SK-N-SH treated with all-trans-retinoic acid at 6 μM for 48 hours (cell line): Measurements from ENCODE around the gene CDH5.

Source experiments
- ATAC-seq: fragments of 200-7000 bp; cut with Tn5 transposase; 3 replicates; pipeline ENCODE4 v1.9.1; 2020; ENCODE audit warnings: mild to moderate bottlenecking, moderate library complexity
- ARNTL ChIP-seq: fragments of 450-650 bp; formaldehyde crosslinking; IDR thresholded peaks from 2 replicates; pipeline ENCODE4 v1.5.0; 2020; ENCODE audit warnings: low read depth, mild to moderate bottlenecking, moderate library complexity, borderline replicate concordance
- BACH2 ChIP-seq: fragments of 250-450 bp; sonication (Bioruptor Pico); IDR thresholded peaks from 2 replicates; pipeline ENCODE4 v1.9.0; 2021; ENCODE audit warnings: mild to moderate bottlenecking, borderline replicate concordance
- CREB5 ChIP-seq: fragments of 250-450 bp; sonication (Bioruptor Pico); IDR thresholded peaks from 2 replicates; pipeline ENCODE4 v1.5.1; 2020; ENCODE audit warnings: low read depth, mild to moderate bottlenecking, moderate library complexity
- CSDC2 ChIP-seq: fragments of 250-450 bp; sonication (Bioruptor Pico); IDR thresholded peaks from 2 replicates; pipeline ENCODE4 v1.5.0; 2020; ENCODE audit warnings: mild to moderate bottlenecking, moderate library complexity
- CSRNP3 ChIP-seq: fragments of 250-450 bp; sonication (Bioruptor Pico); IDR thresholded peaks from 2 replicates; pipeline ENCODE4 v1.5.1; 2021; ENCODE audit warnings: mild to moderate bottlenecking, moderate library complexity
- ESRRG ChIP-seq: fragments of 250-450 bp; sonication (Bioruptor Pico); IDR thresholded peaks from 2 replicates; pipeline ENCODE4 v1.6.1; 2021; ENCODE audit warnings: mild to moderate bottlenecking
- GLIS3 ChIP-seq: fragments of 250-450 bp; sonication (Bioruptor Pico); IDR thresholded peaks from 2 replicates; pipeline ENCODE4 v1.5.0; 2020; ENCODE audit warnings: mild to moderate bottlenecking, moderate library complexity
- ISL1 ChIP-seq: fragments of 250-450 bp; sonication (Bioruptor Pico); IDR thresholded peaks from 2 replicates; pipeline ENCODE4 v2.1.2; 2022; ENCODE audit warnings: mild to moderate bottlenecking, moderate library complexity
- OSR1 ChIP-seq: fragments of 250-450 bp; sonication (Bioruptor Pico); IDR thresholded peaks from 2 replicates; pipeline ENCODE4 v1.8.0; 2022; ENCODE audit warnings: moderate library complexity, mild to moderate bottlenecking, inconsistent platforms
- PPARA ChIP-seq: fragments of 250-450 bp; sonication (Bioruptor Pico); IDR thresholded peaks from 2 replicates; pipeline ENCODE4 v1.5.0; 2020; ENCODE audit warnings: mild to moderate bottlenecking, borderline replicate concordance
- RARB ChIP-seq: fragments of 250-450 bp; sonication (Bioruptor Pico); IDR thresholded peaks from 2 replicates; pipeline ENCODE4 v1.8.0; 2021; ENCODE audit warnings: mild to moderate bottlenecking, moderate library complexity
- SNAI2 ChIP-seq: fragments of 250-450 bp; sonication (Bioruptor Pico); IDR thresholded peaks from 2 replicates; pipeline ENCODE4 v1.5.0; 2020; ENCODE audit warnings: mild to moderate bottlenecking, moderate library complexity
- TCF4 ChIP-seq: fragments of 250-450 bp; sonication (Bioruptor Pico); IDR thresholded peaks from 2 replicates; pipeline ENCODE4 v1.8.0; 2021; ENCODE audit warnings: mild to moderate bottlenecking, moderate library complexity, borderline replicate concordance
- TOX ChIP-seq: fragments of 250-450 bp; sonication (Bioruptor Pico); IDR thresholded peaks from 2 replicates; pipeline ENCODE4 v1.8.0; 2021; ENCODE audit warnings: mild to moderate bottlenecking, moderate library complexity, borderline replicate concordance
- ZC3H10 ChIP-seq: fragments of 250-450 bp; sonication (Bioruptor Pico); IDR thresholded peaks from 2 replicates; pipeline ENCODE4 v1.5.1; 2021; ENCODE audit warnings: mild to moderate bottlenecking, moderate library complexity
- ZFP3 ChIP-seq: fragments of 250-450 bp; sonication (Bioruptor Pico); IDR thresholded peaks from 2 replicates; pipeline ENCODE4 v1.5.0; 2020; ENCODE audit warnings: mild to moderate bottlenecking, moderate library complexity
- ZNF565 ChIP-seq: fragments of 450-650 bp; formaldehyde crosslinking; conservative IDR thresholded peaks from 2 replicates; pipeline ENCODE4 v1.5.0; 2020; ENCODE audit warnings: low read depth, mild to moderate bottlenecking, moderate library complexity
- ZNF70 ChIP-seq: fragments of 450-650 bp; formaldehyde crosslinking; IDR thresholded peaks from 2 replicates; pipeline ENCODE4 v1.5.0; 2020; ENCODE audit warnings: mild to moderate bottlenecking, moderate library complexity
- ZNF8 ChIP-seq: fragments of 450-650 bp; formaldehyde crosslinking; IDR thresholded peaks from 2 replicates; pipeline ENCODE4 v1.5.0; 2020; ENCODE audit warnings: mild to moderate bottlenecking, moderate library complexity
- TF ChIP-seq, protein P1 (sequence below): fragments of 250-450 bp; sonication (Bioruptor Pico); IDR thresholded peaks from 2 replicates; pipeline ENCODE4 v1.8.0; 2020; ENCODE audit warnings: mild to moderate bottlenecking, moderate library complexity, borderline replicate concordance
- TF ChIP-seq, protein P2 (sequence below): fragments of 250-450 bp; sonication (Bioruptor Pico); IDR thresholded peaks from 2 replicates; pipeline ENCODE4 v1.5.0; 2020; ENCODE audit warnings: mild to moderate bottlenecking, moderate library complexity
- TF ChIP-seq, protein P3 (sequence below): fragments of 250-450 bp; sonication (Bioruptor Pico); IDR thresholded peaks from 2 replicates; pipeline ENCODE4 v1.8.0; 2021; ENCODE audit warnings: low read depth, mild to moderate bottlenecking, moderate library complexity, borderline replicate concordance

CDH5 gene

DNA sequence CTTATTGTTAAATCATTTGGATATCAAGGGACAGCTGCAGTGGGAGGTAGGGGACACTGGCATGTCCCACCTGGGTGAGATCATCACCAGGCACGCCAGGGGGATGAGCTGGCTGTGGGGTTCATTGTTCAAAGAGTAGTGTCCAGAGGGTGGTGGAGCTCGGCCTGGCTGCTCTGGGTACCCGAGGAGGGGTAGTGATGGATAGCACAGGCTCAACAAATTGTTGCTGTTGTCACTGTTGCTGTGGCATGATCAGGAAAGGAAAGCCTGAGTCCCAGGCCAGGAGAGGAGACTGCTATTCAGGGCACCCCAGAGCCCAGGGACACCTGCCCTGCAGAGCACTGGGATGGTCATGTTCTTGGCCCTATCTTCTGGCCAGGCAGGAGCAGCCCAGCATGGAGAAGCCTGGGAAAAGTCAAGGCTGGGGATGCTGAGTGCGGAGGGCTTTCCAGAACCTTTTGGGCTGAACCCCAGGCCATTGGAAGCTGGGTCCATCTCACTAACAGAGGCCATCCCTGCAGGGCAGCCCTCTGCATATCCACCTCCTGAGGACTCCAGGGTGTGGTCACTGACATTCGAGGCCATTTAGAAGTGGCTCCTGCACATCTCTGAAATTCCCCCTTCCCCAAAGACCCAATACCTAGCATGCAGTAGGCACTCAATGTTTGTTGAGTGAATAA, 72.7 kb downstream of the CDH5 start:
- no peak for ATAC-seq

DNA sequence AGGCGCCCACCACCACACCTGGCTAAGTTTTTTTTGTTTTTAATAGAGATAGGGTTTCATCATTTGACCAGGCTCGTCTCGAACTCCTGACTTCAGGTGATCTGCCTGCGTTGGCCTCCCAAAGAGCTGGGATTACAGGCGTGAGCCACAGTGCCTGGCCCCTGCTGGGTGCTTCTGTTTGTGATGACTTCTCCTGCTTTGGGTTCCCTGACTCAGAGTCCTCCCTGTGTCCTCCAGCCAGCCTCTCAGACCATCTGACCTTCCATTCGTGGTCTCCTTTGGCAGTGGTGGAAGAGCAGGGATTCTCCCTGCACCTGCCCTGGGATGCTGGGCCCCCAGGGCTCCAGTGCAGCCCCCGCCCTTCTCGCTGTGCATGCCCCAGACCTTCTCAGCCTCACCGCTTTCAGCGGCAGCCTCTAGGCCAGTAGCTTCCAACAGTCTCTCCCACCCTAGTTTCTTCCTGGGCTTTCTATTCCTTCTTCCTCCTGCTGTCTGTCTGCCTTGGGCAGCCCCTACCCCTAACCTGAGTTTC, 73.8 kb downstream of the CDH5 start:
- no peak for ATAC-seq
- TF ChIP-seq ARNTL (CRISPR knock-in tag) = no peak
- TF ChIP-seq, protein P1, sequence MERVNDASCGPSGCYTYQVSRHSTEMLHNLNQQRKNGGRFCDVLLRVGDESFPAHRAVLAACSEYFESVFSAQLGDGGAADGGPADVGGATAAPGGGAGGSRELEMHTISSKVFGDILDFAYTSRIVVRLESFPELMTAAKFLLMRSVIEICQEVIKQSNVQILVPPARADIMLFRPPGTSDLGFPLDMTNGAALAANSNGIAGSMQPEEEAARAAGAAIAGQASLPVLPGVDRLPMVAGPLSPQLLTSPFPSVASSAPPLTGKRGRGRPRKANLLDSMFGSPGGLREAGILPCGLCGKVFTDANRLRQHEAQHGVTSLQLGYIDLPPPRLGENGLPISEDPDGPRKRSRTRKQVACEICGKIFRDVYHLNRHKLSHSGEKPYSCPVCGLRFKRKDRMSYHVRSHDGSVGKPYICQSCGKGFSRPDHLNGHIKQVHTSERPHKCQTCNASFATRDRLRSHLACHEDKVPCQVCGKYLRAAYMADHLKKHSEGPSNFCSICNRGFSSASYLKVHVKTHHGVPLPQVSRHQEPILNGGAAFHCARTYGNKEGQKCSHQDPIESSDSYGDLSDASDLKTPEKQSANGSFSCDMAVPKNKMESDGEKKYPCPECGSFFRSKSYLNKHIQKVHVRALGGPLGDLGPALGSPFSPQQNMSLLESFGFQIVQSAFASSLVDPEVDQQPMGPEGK (CRISPR knock-in tag) = no peak
- TF ChIP-seq ESRRG (CRISPR knock-in tag) = no peak
- TF ChIP-seq CSRNP3 (CRISPR knock-in tag) = no peak
- TF ChIP-seq PPARA = no peak

More for the DNA sequence above, 72.7 kb downstream of the CDH5 start:
- TF ChIP-seq RARB (no peak), ISL1 (no peak), TOX (CRISPR knock-in tag) (no peak), ZC3H10 (CRISPR knock-in tag) (no peak), SNAI2 (no peak), OSR1 (no peak), GLIS3 (CRISPR knock-in tag) (no peak), CSDC2 (no peak), ZFP3 (CRISPR knock-in tag) (no peak), CREB5 (no peak), ZNF565 (no peak), ZNF8 (CRISPR knock-in tag) (no peak), CSRNP3 (CRISPR knock-in tag) (no peak), ARNTL (CRISPR knock-in tag) (no peak), TCF4 (CRISPR knock-in tag) (no peak), ZNF70 (CRISPR knock-in tag) (no peak), BACH2 (CRISPR knock-in tag) (no peak)
- TF ChIP-seq, protein P2, sequence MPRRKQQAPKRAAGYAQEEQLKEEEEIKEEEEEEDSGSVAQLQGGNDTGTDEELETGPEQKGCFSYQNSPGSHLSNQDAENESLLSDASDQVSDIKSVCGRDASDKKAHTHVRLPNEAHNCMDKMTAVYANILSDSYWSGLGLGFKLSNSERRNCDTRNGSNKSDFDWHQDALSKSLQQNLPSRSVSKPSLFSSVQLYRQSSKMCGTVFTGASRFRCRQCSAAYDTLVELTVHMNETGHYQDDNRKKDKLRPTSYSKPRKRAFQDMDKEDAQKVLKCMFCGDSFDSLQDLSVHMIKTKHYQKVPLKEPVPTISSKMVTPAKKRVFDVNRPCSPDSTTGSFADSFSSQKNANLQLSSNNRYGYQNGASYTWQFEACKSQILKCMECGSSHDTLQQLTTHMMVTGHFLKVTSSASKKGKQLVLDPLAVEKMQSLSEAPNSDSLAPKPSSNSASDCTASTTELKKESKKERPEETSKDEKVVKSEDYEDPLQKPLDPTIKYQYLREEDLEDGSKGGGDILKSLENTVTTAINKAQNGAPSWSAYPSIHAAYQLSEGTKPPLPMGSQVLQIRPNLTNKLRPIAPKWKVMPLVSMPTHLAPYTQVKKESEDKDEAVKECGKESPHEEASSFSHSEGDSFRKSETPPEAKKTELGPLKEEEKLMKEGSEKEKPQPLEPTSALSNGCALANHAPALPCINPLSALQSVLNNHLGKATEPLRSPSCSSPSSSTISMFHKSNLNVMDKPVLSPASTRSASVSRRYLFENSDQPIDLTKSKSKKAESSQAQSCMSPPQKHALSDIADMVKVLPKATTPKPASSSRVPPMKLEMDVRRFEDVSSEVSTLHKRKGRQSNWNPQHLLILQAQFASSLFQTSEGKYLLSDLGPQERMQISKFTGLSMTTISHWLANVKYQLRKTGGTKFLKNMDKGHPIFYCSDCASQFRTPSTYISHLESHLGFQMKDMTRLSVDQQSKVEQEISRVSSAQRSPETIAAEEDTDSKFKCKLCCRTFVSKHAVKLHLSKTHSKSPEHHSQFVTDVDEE (CRISPR knock-in tag) = no peak
- TF ChIP-seq, protein P3, sequence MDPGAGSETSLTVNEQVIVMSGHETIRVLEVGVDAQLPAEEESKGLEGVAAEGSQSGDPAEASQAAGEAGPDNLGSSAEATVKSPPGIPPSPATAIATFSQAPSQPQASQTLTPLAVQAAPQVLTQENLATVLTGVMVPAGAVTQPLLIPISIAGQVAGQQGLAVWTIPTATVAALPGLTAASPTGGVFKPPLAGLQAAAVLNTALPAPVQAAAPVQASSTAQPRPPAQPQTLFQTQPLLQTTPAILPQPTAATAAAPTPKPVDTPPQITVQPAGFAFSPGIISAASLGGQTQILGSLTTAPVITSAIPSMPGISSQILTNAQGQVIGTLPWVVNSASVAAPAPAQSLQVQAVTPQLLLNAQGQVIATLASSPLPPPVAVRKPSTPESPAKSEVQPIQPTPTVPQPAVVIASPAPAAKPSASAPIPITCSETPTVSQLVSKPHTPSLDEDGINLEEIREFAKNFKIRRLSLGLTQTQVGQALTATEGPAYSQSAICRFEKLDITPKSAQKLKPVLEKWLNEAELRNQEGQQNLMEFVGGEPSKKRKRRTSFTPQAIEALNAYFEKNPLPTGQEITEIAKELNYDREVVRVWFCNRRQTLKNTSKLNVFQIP (CRISPR knock-in tag) = no peak
- TF ChIP-seq, protein P1 (CRISPR knock-in tag) = no peak
